Adrenal gland (tissue), 5 donors: ENCODE measurements around the gene NUSAP1.

ENCODE experiments used
- POLR2A ChIP-seq, 2 donors: fragments of 450-650 bp; IDR thresholded peaks; one replicate each; pipeline ENCODE4 v1.6.1; 2017; ENCODE audit warnings: antibody characterized with exemption in 2 of 2, mild to moderate bottlenecking in 2 of 2, moderate library complexity in 1 of 2
- TF ChIP-seq, protein P1 (sequence below), 6 experiments: fragments of 450-650 bp in 4 of 6; fragments of 200-600 bp in 2 of 6; sonication (generic) in 1 of 6; IDR thresholded peaks; 1 replicate in 5 of 6; 2 replicates in 1 of 6; pipeline versions ENCODE4 v1.5.1 to v1.8.0; 2016 to 2021; ENCODE audit warnings: antibody characterized with exemption in 6 of 6, mild to moderate bottlenecking in 2 of 6, moderate library complexity in 1 of 6
- donor health status: DM: no; HTN: no; CAD: no.

DNA sequence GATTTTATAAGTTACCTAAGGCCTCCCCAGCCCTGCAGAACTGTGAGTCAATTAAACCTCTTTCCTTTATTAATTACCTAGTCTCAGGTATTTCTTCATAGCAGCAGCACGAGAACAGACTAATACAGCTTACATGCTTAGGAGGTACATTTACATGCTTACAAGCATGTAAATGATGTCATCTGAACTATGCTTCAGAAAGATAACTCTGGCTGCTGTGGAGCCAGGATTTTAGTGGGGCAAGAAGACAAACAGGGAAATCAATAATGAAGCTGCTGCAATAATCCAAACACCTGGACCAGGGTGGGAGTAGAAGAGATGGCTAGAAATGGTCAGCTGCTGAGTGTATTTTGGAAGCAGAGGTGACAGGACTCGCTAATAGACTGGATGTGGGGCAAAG lies 60.0 kb downstream of the NUSAP1 start:
- TF ChIP-seq, protein P1, sequence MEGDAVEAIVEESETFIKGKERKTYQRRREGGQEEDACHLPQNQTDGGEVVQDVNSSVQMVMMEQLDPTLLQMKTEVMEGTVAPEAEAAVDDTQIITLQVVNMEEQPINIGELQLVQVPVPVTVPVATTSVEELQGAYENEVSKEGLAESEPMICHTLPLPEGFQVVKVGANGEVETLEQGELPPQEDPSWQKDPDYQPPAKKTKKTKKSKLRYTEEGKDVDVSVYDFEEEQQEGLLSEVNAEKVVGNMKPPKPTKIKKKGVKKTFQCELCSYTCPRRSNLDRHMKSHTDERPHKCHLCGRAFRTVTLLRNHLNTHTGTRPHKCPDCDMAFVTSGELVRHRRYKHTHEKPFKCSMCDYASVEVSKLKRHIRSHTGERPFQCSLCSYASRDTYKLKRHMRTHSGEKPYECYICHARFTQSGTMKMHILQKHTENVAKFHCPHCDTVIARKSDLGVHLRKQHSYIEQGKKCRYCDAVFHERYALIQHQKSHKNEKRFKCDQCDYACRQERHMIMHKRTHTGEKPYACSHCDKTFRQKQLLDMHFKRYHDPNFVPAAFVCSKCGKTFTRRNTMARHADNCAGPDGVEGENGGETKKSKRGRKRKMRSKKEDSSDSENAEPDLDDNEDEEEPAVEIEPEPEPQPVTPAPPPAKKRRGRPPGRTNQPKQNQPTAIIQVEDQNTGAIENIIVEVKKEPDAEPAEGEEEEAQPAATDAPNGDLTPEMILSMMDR (IDR thresholded peaks at IDR 0.05): no peak
- TF ChIP-seq POLR2A (IDR thresholded peaks at IDR 0.05): no peak
